OCI-LY3 (cell line): ENCODE results near the gene MINDY3.

Source experiments
- CTCF ChIP-seq: fragments of 200-600, 300-600 bp; sonication (generic); IDR thresholded peaks from 2 replicates; pipeline ENCODE4 v1.5.1; 2014; ENCODE audit warnings: antibody characterized with exemption, low read length, low read depth
- EZH2phosphoT487 ChIP-seq: fragments of 200-600 bp; shearing (Covaris generic); IDR thresholded peaks from 2 replicates; pipeline ENCODE4 v1.6.1; 2018; ENCODE audit warnings: antibody characterized with exemption, mixed run types, low read depth

GRCh38 chr10:15824498-15824897 lies 35.8 kb downstream of the MINDY3 start:
- TF ChIP-seq CTCF (peak; percentile 33), EZH2phosphoT487 (no peak)
